Kidney capillary endothelial cell (primary cell): ENCODE results near the gene TMEM271.

ENCODE experiments used
- DNase-seq: peaks from one replicate; pipeline ENCODE4 v3.0.0-alpha.2; 2018; ENCODE audit warnings: low spot score

TMEM271 gene

DNA sequence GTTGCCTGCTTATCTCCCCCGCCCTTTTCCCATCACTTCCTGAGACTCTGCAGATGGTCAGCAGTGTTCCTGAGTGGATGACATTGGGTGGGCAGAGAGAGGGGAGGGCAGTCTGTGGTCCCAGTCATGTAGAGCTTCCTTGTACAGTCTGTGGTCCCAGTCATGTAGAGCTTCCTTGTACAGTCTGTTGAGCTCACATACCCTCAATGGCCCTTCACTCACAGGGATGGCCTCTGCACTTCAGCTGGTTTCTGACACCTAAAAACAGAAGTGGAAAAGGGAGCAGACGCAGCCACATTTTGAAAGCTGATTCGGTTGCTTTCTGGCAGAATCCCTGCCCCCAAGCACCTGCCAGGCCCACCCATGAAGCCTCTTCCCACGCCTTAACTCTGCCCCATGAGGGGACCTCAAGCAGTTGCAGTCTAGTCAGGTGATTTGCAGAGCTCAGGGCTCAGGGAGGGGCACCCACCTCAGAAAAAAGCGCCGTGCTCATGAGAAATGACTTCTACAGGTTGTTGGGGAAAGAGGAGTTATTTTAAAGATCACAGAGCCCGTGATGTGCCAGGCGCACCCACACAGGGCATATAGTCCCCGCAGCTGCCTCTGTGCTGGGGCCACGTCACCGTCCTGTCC lies 3.6 kb upstream of the TMEM271 start:
- no peak for DNase-seq

DNA sequence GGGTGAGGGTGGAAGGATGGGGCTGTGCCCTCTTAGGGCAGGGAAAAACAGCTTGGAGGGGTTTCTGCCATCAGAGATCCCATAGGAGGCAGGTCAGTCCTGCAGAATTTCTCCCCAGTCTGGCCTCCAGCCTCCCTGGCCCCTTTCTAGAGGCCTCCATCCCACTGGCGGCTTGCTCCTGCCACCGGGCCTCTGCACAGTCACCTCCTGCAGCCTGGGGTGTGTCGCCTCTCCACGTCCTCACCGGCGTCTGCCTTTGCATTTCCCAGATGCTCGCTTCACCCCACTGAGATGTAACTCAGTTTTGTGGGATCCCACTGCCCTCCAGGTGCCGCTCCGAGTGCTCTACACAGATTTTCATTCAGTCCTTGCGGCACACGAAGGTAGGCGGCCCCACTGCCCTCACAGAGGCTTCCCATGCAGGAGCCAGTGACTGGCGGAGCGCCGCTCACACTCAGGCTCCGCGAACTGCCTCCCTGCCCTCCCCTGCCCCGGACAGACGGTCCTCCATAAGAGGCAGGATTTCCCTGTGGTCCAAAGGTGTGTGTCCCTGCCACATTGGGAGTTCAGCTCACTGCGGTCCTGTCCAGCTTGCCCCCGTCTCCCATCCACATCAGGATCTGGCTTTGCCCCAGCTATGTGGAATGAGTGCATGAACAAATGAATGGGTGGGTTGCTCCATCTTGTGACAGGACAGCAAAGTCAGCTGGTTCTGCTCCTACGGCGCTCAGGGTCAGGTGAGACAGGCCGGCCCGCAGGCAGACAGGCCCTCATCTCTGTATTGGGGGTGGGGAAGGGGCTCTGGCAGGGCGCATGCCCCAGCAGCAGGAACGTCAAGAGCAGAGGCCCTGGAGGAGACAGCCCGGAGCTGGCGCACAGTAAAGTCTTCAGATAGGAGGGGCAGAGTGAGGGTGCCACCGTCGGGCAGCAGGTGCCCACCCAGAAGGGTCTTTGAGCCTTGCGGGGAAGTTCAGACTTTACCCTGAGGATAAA lies 2.7 kb upstream of the TMEM271 start:
- DNase-seq = no peak

DNA sequence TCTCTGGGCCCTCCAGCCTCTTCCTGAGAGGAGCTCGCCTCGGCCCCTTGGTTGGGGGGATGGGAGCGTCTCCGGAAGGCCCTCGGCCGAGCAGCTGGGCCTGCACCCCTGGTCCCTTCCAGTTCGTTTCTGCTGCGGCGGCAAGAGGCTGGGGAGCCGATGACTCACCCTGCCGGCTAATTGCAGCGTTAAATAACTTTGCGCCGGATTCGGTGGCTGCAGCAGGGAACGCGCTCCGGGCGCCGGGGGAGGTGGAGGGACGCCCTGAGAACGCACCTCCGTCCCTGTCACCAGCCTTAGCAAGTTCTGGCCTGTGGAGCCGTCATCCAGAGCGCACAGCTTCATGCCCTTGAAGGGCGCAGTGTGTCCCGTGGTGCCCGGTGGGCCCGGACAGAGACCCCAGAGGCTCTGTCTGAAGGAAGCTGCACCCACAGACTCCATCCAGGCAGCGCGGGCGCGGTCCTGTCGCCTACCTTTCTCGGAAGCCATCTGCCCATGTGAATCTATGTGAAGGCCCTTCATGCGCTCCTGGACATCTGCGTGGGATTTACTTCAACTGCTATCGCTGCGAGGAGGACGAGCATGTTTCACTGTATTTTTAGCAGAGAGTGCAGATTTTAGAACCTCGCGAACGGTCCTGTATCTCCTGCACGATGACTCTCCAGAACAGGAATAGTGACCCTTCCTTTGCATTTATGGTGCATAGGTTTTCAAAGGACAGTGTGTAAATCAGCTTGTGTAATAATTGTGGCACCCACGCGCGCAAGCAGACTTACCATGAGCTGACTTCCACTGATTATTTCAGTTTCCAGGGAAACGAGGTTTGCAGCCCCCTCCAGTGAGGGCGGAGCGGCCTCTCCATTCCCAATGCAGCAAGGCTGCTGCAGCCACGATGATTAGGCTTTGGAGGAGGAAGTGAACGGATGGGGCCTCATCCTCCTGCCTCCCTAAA lies 1.7 kb upstream of the TMEM271 start:
- DNase-seq = no peak

DNA sequence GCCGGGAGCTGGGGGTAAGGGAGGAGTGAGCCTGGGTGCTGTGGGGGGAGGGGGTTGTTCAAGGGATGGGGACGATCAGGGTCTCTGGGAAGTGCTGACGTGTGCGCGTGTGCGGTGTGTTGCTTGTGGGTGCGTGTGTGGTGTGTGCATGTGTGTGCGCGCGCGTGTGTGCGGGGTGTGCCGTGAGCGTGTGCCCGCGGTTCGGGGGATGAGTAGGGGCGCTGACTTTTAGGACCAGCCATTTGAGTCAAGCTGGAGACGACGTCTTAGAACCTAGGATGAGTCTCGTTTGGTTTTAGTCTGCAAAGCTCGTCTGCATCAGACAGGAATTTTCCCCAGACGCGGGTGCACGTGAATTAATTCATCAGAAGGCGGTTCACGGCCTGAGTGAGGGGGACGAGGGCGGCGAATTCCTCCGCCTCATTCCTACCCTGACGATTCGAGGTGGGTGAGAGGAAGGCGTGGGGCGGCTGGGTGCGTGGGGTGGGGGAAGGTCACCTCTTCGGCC lies 950 bp upstream of the TMEM271 start:
- no peak for DNase-seq

DNA sequence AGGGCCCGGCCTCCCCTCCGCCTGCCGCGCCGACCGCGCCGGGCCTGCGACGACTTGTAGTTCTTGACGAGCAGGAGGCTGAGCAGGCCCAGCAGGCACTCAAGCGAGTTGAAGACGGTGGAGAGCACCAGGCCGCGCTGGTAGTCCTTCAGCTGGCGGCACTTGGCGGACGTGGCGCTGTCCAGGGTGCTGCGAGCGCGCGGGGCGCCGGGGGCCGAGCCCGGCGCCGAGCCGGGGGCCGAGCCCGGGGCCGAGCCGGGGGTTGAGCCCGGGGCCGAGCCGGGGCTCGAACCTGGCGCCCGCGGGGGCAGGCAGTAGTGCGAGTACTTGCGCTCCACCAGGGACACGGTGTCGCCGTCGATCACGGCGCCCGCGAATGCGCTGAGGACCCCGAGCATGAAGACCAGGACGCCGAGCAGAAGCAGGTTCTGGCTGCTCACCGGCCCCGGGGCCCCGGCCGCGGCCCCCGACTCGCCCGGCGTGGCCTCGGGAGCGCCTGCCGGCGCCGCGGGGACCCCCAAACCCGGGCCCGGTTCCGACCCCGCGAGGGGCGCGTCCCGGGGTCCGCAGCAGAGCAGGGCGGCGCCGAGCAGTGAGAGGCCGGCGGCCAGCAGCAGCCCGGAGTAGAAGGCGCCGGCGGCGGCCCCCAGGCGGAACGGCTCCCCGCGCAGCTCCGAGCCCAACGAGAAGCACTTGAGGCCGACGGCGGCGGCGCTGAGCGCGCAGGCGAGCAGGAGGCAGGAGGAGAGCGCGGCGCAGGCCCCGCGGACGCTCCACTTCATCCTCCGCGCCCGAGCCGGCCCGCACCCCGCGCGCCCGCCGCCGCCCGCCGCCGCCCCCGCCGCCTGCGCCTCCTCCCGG lies 584 bp downstream of the TMEM271 start:
- DNase-seq = peak; percentile 25

DNA sequence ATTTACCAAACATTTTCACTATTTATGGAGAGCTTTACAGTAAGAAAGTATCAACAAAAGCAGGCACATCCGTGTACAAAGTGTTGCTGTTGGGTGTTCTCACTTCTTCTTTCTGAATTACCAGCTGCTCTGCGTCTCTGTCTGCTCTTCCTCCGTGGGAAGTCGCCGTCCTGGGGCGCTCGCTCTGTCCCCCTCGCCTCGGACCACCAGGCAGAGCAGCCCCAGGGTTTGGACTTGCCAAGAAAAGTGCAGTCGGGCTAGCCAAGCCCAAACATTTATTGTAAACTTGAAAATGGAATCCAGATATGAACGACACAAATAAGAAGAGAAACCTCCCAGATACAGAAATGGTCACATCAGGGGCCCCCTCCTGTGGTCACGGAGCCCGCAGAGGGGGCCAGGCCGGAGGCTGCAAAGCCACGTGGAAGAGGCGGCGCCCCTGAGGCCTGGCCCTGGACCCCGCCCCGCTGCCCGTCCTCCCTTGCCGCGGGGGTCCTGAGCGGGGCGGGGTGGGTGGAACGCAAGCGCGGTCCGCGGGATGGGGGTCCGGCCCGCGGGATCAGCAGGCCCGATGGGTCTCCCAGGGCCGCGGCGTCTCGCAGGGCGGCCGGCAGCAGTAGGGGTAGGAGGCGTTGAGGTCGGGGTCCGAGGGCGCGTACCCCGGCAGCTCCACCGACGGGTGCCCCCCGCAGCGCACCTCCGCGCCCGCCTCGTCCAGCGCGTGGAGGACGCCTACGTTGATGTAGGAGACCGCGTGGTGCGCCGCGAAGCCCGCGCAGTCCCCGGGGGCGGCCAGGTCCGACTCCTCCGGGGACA lies 1.5 kb downstream of the TMEM271 start:
- DNase-seq = no peak

DNA sequence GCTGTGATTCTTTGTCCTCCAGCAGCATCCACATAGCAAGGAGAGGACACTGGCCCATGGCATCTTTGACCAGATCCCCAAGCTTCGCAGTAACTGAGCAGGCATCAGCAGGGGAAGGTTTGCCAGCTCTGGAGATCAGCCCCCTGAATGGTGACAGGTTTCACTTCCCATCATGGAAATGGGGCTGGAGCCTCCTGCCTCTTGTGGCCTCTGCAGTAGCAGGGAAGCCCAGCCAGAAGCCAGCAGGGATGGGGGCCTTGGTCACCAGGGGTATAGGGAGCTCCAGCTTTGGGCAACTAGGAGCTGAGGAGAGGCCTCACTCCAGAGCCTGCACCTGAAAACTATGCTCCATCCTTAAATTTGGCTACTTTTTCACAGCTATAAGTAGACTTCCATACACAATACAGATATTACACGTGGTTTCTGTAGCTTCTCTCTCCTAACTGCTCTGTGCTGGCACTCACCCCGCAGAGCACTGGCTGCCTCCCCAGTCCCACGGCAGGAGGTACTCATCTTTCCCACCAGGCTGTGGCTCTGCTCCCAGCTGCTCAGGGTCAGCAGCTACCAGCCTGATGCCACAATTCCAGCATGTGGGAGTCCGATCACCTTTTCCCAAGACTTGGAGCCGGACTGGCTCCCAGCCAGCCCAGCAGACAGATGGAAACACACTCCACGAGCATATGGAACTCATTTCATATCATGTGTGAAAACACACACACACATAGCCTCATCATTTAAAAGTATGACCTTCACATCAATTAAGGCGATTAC lies 2.8 kb downstream of the TMEM271 start:
- DNase-seq = no peak

DNA sequence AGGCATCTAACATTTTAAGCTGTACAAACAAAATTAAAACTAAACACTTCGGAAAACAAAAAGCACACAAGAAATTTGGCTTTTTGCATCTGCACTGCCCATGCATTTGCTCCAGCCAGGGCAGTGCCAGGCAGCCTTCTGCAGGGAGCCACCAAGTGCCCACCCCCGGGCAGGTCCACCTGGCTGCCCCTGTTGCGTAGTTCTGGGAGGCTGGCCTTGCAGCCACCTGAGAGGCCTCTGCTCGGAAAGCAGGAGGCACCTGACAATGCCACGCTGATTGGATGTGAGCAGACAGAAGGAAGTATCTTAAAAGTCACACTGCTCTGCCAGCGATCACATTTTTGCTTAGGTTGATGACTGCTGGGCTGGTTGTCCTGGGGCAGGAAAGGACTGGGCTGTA lies 3.5 kb downstream of the TMEM271 start:
- DNase-seq = no peak

DNA sequence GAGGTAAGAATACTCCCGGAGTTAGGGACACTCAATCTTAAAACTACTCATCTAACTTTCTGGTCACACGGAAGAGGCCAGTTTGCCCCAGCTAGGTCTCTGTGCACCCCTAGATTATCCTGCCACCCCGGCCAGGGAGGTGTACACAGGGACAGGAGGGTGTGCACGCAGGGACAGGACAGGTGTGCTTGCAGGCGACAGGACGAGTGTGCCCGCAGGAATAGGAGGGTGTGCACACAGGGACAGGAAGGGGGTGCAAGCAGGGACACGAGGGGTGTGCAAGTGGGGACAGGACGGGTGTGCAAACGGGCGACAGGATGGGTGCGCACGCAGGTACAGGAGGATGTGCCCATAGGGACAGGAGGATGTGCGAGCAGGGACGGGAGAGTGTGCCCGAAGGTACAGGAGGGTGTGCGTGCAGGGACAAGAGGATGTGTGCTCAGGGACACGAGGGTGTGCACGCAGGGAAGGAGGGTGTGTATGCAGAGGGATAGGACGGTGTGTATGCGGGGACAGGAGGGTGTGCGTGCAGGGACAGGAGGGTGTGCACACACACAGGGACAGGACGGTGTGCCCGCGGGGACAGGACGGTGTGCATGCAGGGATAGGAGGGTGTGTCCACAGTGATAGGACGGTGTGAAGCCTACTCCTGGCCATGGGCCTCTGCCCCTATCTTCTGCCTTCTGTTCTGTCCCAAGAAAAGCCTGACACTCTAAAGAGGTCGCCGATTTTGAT lies 4.1 kb downstream of the TMEM271 start:
- DNase-seq = no peak

DNA sequence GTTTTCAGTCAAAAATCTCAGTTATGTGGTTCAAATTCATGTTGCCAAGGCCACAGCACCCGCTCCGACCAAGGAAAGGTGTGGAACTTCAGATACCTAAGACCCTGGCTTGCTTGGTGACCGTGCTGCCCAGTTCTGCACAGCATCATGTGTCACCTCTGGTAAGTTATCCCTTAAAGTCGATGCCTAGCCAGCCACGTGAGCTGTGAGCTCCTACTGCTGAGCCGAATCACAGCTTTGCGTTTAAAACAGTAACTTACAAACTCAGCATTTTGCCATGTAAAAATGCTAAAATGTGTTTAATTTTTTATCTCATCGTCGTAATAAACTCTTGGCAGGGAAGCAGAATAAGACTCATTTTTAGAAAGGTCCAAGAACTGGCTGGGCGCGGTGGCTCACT lies 5.3 kb downstream of the TMEM271 start:
- DNase-seq = no peak

DNA sequence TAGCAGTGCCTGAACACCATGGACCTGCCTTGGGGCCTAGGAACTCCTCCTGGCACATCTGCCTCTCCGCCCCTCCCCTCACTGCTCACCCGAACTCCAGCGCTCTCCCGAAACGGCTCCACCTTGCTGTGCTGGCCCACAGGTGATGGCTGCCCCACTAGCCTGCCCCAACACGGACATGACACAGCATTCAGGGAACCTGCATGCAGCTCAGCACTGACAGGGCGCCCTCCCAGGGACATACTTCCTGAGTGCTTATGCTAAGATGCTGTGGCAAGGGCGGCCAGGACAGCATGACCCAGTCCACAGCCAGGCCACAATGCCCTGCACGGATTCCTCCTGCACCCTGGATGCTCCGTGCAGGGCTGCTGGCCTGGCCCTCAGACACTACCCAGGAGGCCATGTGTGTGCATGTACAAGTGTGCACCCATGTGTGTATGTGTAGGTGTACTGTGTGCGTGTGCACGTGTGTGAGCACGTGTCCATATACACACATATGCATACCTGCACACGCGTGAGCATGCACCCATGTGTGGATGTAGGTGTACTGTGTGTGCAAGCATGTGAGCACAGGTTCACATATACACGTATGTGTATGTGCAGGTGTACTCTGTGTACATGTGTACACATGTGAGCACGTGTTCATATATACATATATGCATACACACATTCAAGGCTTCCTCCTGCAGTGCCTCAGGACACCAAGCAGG lies 6.0 kb downstream of the TMEM271 start:
- no peak for DNase-seq

DNA sequence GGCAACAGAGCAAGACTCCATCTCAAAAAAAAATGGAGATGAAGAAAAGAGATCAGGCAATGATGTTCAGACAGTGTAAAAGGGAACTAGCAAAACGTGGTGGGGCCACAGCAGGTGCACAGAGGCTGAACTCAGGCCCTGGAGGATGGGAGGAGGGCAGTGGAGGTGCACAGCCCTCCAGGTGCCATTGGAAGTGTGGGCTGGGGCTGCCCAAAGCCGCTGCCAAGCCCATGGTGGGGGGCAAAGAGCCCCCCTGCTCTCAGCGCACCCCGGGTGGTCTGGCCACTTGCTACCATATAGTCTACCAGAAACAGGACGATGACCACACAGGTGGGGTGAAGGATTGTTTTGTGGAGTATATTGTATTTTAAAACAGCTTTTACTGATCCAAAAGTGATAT lies 7.1 kb downstream of the TMEM271 start:
- no peak for DNase-seq

DNA sequence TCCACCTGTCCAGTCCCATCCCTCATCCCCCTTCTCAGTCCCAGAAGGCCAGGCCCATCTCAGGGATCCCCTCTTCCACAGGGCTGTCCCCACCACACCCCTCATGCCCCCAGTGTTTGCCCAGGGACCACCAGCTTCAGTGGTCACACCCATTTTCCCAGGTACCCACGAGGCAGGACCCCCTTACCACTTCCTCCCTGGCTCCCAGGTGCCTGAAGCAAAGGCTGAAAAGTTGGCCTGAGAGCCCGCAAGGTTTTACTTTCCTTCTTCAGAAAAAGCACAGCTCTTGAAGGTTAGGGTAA lies 7.8 kb downstream of the TMEM271 start:
- no peak for DNase-seq

DNA sequence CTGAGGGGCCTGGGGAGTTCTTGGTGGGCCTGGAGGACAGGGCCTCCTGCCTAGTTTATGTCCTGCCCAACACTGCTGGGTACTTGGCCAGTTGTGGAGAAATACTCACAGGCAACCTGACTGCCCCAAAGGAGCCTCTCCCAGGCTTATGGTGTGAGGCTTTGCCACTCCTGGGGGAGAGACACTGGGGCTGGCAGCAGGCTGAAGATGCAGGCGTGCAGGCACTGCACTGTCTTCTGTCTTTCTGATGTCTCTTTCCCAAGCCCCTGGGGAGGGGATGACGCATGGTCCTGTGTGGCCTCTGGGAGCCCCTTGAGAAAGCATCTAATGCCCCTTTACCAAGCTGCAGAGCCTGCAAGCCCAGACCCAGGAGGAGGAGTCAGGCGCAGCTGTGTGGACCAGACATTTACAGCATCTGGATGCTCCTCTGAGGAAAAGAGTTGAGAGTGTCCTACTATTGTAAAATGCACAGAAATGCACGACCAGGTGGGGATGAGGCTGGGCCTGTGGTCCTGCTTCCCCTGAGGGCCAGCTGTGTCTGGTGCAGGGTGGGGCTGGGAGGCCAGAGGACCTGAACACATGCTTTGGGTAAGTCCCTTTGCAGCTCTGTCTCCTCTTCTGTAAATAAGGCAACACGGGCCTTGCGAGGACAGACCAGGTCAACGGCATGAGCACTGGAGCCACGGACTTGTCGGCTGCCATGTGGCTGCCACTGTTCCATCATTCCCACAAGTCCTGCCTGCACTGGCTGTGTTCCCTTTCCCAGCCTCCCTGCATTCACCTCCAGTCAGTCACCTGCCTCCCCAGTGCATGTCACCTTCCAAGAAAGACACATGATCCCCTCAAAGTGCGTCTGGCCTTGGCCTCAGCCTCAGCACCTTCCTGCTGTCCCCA lies 8.4 kb downstream of the TMEM271 start:
- DNase-seq = no peak

DNA sequence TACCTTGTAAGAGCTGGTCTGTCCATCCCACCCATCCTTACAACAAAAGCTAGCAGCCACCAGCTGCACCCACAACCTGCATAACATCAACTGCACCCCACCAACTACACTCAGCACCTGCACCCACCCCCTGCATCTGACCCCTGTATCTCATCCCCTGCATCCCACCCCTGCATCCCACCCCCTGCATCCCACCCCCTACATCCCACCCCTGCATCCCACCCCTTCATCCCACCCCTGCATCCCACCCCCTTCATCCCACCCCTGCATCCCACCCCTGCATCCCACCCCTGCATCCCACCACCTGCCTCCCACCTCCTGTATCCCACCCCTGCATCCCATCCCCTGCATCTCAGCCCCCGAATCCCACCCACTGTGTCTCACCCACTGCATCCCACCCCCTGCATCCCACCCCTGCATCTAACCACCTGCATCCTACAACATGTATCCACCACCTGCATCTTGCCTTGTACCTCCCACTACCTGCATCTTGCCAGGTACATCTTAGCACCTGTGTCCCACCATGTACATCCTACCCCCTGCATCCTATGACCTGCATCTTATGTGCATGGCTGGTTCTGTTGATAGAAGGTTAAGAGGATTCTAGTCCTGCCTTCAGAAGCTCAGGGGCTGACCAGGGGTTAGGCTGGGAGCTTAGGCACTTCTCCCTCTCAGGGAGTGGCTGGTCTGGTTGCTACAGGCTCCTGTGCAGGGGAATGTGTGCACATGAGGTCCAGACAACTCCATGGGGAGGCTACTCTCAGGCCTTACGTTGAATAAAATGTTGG lies 9.4 kb downstream of the TMEM271 start:
- no peak for DNase-seq

DNA sequence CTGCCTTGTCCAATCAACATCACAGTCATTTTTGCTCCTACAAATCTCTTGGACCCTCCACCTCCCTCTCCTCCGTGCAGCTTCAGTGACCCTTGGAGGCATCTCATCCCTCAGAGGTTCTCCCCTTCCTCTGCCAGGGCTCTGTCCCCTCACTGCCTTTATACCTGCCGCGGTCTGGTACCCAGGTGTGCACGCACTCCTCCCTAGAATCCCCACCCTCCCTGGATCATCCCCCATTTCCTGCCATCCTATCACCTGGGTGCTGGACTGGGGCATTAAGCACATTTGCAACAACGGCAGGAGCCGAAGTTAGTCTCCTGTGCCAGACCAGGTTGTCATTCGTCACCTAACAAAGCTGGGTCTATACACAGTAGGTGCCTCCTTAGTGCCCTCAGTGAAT lies 10.1 kb downstream of the TMEM271 start:
- DNase-seq = no peak
